ENCODE results near the gene KIF1B.

KIF1B gene

GRCh38 chr1:10286244-10286643 lies 75.9 kb downstream of the KIF1B start:
- TF ChIP-seq CTCF (IDR thresholded peaks at IDR 0.05; ENCODE audit: insufficient read depth, low read depth, low read length, missing control alignments), result no peak
- no peak overlapping the region for H3K4me3 ChIP-seq (ENCODE audit: low read depth, low read length)
- no peak for DNase-seq (ENCODE audit: low read depth)

GRCh38 chr1:10287023-10287645 lies 76.8 kb downstream of the KIF1B start:
- no peak for DNase-seq (ENCODE audit: low read depth)
- no peak for TF ChIP-seq CTCF (IDR thresholded peaks at IDR 0.05; ENCODE audit: insufficient read depth, low read depth, low read length, missing control alignments)
- no peak overlapping the region for H3K4me3 ChIP-seq (ENCODE audit: low read depth, low read length)

- no peak overlapping the region for H3K4me3 ChIP-seq (ENCODE audit: low read depth, low read length)
- no peak for DNase-seq (ENCODE audit: low read depth)
- no peak for TF ChIP-seq CTCF (IDR thresholded peaks at IDR 0.05; ENCODE audit: insufficient read depth, low read depth, low read length, missing control alignments)
Measured at GRCh38 chr1:10288029-10288615, 77.8 kb downstream of the KIF1B start.

- no peak overlapping the region for H3K4me3 ChIP-seq (ENCODE audit: low read depth, low read length)
- no peak for TF ChIP-seq CTCF (IDR thresholded peaks at IDR 0.05; ENCODE audit: insufficient read depth, low read depth, low read length, missing control alignments)
- no peak for DNase-seq (ENCODE audit: low read depth)
Measured at GRCh38 chr1:10291705-10292104, 81.3 kb downstream of the KIF1B start.

GRCh38 chr1:10292188-10292587 lies 81.8 kb downstream of the KIF1B start:
- TF ChIP-seq CTCF (IDR thresholded peaks at IDR 0.05; ENCODE audit: insufficient read depth, low read depth, low read length, missing control alignments), result no peak
- no peak for DNase-seq (ENCODE audit: low read depth)

GRCh38 chr1:10295481-10296085 lies 85.2 kb downstream of the KIF1B start:
- no peak overlapping the region for H3K4me3 ChIP-seq (ENCODE audit: low read depth, low read length)
- DNase-seq (ENCODE audit: low read depth), result no peak

More at GRCh38 chr1:10292188-10292587, 81.8 kb downstream of the KIF1B start:
- no peak overlapping the region for H3K4me3 ChIP-seq (ENCODE audit: low read depth, low read length)

More at GRCh38 chr1:10295481-10296085, 85.2 kb downstream of the KIF1B start:
- TF ChIP-seq CTCF (IDR thresholded peaks at IDR 0.05; ENCODE audit: insufficient read depth, low read depth, low read length, missing control alignments), result no peak

All from GM12865 (cell line).